Mesenteric fat pad (tissue), 1 donor: ENCODE measurements around the gene ALDH3B1. TPM values are rescaled to one million over a fixed set of nuclear protein-coding genes. Genes with fewer than 3 reads are reported as not detected.

Source experiments
- DNase-seq: peaks from one replicate; pipeline ENCODE4 v3.0.0-alpha.2; 2020; ENCODE audit warnings: low spot score
- total RNA-seq: library from RNA; stranded (reverse); fragmentation: NEBNext Ultra II Directional; extraction: Animal tissue kit (Norgen Biotek cat#: 25700); gene quantifications from one replicate; pipeline ENCODE4 v1.2.1, GENCODE V29; 2021
- donor health status: DM: yes; HTN: yes; CAD: no.

The ALDH3B1 gene
- total RNA-seq, 1 donor from 2014 or later: 14.6 TPM

DNA sequence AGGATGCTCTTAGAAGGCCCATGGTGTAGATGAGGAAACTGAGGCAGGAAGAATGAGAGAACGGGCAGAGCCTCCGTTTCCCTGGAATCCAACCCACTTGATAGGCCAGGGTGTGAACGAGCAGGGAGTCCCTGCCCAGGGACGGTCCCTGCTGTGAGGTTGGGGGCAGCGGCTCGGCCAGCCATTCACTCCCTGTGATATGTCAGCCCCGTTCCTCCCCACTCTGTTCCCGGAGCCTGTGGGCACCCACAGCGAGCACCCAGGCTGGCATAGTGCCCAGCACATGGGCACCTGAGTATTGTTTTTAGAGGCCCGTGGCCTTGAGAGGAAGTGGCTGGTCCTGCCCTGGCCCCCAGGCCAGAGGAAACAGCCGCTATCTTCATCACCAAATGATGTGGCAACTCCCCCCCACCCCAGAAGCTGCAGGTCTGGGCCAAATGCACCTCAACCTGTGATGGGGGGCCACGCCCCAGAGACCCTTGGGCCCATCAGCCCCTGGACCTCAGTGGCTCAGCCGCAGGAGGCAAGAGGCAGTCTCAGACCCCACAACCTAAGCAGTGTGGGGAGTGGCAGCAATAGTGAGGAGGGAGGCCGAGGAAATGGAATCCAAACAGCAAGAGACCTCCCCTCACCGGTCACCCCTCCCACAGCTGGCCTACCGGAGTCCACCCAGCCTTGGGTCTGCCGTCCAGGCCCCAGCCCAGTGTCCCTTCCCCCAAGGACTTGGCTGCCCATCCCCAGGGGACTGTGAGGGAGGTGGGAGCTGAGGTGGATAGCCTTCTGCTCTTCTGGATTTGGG is 2.1 kb downstream of the ALDH3B1 start:
- no peak for DNase-seq

DNA sequence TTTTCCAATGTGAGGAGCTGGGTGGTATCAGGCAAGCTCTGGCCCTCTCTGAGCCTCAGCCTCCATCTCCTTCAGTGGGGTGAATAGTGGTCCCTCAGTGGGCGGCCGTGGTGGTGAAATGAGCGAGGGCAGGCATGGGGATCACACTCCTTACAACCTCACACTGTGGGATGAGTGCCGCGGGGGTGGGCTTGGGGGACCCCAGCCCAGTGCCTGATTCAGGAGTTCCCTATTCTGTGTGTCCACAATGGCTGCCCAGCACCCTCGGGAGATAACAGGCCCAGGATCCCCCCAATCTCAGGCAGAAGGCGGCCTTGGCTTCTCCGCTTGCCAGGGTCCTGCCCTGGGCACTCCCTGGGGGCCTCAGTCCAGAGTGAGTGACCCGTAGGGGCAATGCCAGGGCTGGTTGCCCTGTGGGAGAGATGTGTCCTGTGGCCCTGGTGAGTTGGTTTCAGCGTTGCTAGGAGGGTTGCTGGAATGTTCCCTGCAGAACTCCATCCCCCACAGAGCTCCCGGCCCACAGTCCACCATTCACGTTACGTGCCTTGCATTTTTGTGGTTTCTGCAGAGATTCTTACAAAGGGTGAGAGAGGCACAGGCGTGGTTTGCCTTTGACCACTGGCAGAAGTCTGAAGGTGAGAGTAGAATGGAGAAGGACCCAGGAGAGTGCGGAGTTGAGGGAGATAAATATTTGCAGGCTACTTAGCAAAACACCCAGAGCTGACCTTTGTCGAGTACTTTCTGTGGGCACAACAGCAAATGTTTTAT is 2.9 kb downstream of the ALDH3B1 start:
- no peak for DNase-seq

DNA sequence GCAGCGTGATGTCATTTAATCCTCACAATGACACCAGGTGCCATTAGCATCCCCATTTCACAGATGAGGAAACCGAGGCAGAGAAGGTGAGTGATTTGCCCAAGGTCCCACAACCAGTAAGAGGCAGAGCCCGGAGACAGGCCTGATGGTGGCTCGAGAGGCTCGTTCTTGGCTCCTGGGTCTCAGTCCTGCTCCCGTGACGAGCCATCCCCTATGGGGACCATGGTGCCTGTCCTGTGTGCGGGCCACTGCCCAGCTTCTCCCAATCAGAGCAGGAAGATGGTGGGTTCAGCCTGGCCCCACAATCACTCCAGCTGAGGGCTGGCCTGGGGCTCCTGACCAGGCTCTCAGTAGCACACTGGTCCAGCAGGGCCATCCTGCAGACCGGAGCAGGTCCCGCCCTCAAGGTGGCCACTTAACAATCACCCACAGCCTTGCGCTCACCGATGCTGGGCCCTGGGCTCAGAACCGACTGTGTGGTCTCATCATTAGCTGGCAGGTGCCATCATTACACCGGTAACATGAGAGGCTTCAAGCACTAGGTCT is 3.6 kb downstream of the ALDH3B1 start:
- no peak for DNase-seq

DNA sequence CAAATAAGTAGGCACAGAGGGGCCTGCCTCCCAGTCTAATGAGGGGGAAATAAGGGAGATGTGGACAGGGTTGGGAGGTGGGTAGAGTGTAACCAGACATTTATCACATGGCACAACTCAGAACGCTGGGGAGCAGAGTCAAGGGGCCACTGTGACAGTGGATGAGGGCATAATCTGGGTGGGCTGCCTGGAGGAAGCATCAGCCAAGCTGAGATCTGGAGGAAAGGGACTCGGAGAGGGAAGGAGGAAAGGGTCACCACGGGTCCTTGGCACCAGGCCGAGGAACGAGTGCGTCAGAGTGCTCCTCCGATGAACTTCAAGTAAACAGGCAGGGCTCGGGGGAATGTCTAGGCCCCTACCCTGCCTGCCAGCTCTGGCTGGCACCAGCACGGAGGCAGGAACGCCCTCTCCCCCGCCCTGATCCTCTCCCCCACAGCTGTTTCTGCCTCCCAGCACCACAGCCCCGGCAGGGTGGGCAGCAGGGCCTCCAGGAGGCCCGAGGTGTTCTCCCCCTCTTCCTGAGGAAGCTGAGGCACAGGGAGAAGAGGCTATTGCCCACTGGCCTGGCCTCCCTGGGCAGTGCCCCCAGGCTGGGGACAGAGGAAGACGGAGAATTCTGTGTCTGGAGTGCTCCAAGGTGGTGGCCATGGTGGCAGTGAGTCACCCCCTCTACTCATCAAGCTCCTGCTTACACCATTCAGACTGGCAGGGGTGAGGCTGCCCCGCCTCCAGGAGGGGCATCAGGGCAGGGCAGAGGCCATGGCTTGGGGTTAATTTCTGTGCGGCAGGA is 4.2 kb downstream of the ALDH3B1 start:
- DNase-seq: no peak

DNA sequence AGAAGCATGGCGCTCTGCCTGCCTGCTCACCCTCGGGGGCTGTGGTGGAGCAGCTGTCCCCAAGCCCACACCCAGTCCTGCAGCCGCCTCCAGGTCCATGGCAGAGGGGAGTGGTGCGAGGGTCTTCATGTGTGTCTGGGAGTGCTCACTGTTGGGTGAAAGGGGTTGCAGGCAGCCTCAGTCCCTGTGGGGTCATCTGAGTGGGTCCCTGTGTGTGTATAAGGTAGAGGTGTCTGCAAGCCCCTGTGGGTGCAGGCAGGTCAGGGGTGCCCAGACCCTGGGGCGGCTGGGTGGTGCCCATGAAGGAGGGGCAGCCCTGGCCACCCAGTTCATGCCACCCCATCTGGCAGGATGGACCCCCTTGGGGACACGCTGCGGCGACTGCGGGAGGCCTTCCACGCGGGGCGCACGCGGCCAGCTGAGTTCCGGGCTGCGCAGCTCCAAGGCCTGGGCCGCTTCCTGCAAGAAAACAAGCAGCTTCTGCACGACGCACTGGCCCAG is 4.9 kb downstream of the ALDH3B1 start:
- no peak for DNase-seq

DNA sequence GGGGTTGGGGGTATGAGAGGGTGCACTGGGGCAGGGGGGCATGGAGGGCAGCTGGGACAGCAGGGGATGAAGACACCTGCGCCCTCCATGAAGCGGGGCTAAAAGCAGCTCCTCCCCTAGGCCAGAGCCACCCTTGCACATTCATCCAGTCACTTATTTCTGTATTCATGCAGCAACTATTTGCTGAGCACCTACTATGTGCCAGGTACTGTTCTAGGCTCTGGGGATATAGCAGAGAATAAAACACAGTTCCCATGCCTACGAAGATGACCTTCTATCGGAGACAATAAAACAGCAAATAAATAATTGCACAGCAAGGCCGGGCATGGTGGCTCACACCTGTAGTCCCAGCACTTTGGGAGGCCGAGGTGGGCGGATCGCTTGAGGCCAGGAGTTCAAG is 5.3 kb downstream of the ALDH3B1 start:
- no peak for DNase-seq

DNA sequence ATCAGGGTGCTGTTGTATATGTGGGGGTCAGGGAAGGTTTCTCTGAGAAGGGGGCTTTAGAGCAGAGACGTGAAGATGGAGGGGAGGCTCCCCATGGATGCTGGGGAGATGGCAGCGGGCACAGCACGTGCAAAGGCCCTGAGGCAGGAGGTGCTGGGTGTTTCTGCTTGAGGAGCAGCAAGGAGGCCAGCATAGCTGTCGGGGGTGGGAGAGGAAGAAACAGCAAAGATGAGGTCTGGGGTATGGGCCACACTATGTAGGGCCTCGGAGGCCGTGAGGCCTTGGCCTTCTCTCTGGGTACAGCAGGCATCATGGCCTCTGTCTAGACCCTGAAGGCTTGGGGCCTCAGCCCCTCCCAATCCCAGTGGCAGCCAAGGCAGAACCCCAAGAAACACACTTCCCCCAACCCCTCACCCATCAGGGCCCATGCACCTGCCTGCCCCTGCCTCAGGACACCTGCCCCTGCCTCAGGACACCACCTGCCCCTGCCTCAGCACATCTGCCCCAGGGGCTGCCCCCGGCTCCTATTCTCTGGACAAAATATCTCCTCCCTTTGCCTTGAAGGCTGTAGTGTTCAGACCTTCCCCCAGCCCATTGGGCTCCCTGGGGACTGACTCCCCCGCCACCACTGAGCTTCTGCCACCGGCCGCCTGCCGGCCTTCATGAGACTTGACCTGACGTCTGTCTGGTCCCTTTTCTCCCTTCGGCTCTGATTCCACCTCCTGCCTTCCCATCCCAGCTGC is 6.2 kb downstream of the ALDH3B1 start:
- DNase-seq: no peak

DNA sequence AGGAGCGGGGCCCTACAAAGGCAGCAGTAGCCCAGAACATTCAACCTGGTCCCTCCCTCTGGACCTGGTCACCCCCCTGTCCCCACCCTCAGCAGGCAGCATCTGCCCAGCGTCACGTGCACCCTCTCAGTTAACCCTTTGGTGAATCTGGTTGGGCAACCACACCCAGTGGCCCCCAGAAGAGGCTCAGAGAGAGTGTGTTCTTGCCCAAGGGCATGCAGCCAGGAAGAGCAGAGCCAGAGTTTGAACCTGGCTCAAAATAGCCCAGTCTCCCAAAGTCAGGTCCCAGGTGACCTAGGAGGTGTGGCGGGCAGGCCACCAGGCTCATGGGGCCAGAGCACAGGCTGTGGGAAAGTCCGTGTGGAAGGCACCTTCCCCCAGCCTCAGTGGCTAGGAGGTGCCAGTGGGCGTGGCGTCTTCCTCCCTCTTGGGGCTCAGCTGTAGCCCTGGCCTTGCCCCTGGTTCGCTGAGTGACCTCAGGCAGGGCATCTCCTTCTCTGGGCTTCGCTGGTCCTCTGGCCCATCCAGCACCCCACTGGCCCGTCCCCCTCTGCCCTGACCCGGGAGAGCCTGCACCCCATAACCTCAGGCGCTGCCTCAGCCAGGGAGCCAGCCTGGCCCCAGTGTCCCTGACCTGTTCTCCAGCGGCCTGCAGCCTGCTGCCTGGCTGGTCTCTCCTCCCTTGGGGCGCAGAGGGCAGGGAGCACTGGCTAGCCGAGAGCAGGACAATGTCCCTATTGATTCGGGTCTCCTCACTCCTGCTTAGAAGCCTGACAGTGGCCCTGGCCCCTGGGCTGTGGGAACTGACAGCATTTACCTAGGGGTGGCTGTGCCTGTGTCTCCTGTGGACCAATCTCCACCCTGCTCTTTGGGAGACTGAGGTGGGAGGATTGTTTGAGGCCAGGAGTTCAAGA is 7.0 kb downstream of the ALDH3B1 start:
- no peak for DNase-seq

DNA sequence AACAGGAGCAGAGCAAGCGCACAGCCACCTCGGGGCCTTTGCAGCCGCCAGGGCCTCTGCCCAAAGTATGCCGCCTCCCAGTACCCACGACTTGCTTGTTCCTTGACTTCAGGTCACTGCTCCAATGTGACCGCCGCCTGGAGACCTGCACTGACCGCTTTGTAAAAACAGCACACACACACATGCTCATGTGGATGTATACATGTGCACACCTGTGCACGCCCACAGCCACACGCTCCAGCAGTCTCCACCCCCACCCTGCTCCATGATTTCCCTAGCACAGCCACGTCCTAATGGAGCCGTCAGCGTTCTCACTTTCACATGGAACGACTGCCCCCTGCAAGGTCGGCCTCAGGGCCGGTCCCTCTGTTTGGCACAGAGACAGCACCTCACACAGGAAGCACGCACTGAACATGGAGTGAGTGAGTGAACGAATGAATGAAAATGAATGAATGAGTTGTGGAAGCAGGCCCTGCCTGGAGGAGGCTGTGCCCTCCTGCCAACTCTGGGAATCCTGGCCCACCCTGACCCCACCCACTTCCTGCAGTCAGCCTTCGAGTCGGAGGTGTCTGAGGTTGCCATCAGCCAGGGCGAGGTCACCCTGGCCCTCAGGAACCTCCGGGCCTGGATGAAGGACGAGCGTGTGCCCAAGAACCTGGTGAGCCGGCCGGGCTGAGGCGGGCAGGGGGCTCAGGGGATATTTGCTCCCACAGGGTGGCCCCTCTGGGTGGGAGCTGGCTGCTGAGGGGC is 8.0 kb downstream of the ALDH3B1 start:
- no peak for DNase-seq

DNA sequence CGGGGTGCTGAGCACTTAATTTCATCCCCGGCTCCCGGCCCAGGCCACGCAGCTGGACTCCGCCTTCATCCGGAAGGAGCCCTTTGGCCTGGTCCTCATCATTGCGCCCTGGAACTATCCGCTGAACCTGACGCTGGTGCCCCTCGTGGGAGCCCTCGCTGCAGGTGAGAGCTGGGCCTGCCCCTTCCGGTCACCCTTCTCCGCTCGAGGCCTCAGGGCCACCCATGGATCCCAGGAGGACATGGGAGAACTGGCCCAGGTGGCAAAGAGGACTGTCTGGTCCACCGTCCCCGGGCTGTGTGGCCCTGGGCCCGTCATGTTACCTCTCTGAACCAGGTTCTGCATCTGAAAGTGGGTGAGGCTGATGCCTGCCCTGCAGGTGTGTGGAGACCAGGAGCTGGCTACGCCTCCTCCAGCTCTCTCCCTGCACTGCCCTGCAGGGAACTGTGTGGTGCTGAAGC is 8.6 kb downstream of the ALDH3B1 start:
- no peak for DNase-seq

DNA sequence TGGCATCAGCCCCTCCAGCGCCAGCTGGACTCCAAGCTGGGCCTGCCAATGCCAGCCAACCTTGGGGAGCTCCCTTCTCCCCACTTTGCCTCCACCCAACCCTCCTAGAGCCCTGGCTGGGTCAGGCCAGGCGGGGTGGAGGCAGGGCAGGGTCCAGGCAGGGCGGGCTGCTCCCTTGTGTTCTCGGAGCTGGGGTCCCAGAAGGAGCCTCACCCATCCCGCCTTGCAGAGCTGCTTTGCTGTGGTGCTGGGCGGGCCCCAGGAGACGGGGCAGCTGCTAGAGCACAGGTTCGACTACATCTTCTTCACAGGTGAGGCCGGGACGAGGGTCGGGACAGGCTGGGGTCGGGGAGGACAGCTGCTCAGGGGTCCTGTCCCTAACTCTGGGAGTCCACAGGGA is 9.4 kb downstream of the ALDH3B1 start:
- DNase-seq: no peak

DNA sequence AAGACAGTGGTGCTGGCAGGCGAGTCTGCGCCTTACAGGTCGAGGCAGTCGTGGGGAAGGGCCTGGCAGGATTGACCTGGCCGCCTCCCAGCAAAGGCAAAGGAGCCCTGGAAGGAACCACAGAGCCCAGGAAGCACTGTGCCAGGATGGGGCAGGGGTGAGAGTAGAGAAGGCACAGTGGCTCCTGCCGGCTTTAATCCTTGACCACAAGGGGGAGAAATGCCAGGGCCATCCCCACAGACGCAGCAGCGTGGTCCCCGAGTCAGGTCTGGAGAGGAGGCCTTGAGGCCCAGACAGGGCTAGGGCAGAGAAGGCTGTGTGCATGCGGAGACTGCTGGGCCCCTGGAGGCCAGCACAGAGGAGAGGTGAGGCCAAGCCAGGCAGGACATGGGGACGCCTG is 10.4 kb downstream of the ALDH3B1 start:
- DNase-seq: no peak

DNA sequence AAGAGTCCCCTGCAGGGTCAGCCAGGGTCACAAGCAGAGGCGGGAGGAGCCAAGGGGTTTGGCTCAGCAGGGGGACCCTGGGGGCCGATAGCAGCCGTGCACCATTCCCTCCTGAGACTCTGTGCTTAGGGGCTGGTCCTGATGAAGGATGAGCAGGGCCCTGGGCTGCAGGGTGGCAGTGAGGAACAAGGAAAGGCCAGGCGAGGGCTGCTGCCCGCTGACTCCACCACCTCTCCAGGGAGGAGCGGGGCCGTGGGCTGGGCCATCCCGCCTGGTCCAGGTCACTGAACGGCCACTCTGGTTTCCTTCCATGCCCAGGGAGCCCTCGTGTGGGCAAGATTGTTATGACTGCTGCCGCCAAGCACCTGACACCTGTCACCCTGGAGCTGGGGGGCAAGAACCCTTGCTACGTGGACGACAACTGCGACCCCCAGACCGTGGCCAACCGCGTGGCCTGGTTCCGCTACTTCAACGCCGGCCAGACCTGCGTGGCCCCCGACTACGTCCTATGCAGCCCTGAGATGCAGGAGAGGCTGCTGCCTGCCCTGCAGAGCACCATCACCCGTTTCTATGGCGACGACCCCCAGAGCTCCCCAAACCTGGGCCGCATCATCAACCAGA is 11.2 kb downstream of the ALDH3B1 start:
- DNase-seq: no peak

DNA sequence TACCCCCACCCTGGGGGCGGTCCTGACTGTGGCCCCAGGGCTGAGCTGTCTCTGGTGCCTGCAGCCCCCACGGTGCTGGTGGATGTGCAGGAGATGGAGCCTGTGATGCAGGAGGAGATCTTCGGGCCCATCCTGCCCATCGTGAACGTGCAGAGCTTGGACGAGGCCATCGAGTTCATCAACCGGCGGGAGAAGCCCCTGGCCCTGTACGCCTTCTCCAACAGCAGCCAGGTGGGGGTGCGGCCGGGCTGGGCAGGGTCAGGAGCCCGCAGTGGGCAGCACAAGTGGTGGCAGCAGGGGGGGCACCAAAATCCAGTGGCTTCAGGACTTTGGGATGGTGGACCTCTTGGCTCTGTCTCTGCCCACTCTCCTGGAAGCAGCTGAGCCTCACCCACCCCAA is 12.4 kb downstream of the ALDH3B1 start:
- DNase-seq: no peak

DNA sequence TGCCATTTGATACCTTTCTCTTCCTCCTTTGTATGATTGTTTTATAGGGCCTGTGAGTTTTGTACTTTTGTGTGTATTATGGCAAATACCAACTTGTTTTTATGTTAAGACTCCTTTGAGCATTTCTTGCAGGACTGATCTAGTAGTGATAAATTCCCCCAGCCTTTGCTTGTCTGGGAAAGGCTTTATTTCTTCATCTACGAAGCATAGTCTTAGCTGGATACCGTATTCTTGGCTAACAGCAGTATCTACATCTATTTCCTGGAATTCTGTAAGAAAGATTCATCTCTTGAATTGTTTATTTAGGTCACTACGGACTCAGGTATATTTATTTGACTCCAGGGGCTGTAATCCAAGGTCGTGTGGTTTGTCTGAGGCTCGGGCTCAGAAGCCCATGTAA is 14.4 kb downstream of the ALDH3B1 start:
- DNase-seq: no peak

DNA sequence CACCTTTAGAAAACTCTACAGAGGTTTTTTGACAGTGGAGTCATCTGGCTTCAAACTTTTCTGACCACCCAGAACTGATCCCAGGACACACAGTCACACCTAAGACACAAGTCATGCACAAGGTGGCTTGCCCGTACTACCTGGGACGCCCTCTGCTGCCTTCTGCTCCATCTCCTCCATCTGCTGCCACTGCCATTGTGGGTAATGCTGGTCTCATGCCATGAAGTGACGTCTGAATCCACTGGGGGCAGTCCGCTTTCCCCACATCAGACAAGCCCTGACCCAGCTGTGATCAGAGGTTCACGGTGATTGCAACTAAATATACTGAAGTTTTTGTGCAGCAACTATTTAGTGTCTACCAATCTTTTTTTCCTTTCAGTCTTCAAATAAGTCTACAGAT is 14.9 kb downstream of the ALDH3B1 start:
- no peak for DNase-seq

DNA sequence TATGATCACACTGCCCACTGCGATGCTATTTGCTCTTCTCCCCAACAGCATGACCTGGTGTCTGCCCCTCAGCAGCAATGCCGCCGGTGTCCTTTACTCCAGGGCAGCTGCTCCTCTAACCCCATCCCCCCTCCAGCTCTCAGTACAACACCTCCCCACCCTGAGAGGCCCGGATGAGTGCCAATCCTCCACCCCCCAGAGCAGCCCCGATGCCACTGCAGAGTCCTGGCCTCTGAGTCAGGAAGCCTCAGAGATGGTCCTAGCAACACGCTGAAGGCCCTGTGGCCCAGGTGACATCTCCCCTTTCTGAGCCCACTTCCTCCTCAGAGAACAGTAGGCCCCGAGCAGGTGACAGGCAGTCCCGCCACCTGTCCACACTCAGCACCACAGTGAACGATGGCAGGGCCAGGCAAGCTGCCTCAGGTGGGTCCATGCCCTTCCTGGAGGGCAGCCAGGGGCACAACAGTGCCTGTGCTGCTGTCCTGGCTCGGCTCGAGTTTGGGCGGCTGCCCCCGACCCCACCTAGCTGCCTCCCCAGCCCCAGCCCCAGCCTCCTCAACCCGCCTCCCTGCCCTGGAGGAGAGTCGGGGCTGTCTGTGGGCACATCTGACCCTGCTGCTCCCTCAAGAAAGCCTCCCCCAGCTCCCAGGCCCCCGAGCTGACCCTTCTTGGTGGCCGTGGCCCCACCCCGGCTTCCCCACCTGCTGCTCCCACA is 16.4 kb downstream of the ALDH3B1 start:
- DNase-seq: no peak

DNA sequence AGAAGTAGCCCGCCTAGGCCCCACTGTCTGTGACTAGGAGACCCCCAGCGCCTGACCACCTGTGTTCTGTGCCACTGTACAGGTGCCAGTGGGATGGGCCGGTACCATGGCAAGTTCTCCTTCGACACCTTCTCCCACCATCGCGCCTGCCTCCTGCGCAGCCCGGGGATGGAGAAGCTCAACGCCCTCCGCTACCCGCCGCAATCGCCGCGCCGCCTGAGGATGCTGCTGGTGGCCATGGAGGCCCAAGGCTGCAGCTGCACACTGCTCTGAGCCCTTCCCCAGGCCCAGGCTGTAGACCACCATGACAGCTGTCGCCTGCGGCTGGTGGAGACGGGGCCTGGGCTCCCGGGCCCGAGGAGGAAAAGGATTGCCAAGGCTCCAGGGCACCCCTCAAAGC is 17.5 kb downstream of the ALDH3B1 start:
- no peak for DNase-seq
